Measurements from ENCODE around the gene FEN1.

GRCh38 chr11:61745781-61746441 is 46.8 kb upstream of the FEN1 start:
- TF ChIP-seq CTCF (IDR thresholded peaks at IDR 0.05) (no peak), POLR2A (IDR thresholded peaks at IDR 0.05) (no peak)

Measured in body of pancreas (tissue), 4 donors.